ENCODE measurements around the gene ST7. TPM values are rescaled to one million over a fixed set of nuclear protein-coding genes. Genes with fewer than 3 reads are reported as not detected.

The ST7 gene
- total and polyA plus RNA-seq, 2 donors (not counting 3 experiments of a cell fraction or from before 2014, with no cell fraction given): 18.6 to 24.9 TPM

- Histone ChIP-seq H3K4me1 (ENCODE audit: control insufficient read depth, extremely low read depth, insufficient read depth, low read length) (peaks cover 11% of the 10 kb centered on the region), H3K4me3 (replicated peaks in 1 of 3; ENCODE audit: insufficient read depth in 1 of 3, low read depth in 1 of 3, low read length in 3 of 3) (no peak overlapping the region), H2AFZ (ENCODE audit: low read depth, low read length) (no peak overlapping the region), H3K4me2 (ENCODE audit: insufficient read depth, low read length) (no peak overlapping the region), H3K79me2 (ENCODE audit: control insufficient read depth, insufficient read depth, low read length) (peaks cover 6% of the 10 kb centered on the region), H3K27me3 (ENCODE audit: control insufficient read depth in 2 of 2, insufficient read depth in 2 of 2, low read length in 2 of 2) (no peaks in the 10 kb centered on the region), H3K36me3 (ENCODE audit: control insufficient read depth in 2 of 2, extremely low read depth in 1 of 2, insufficient read depth in 2 of 2, low read length in 2 of 2) (no peaks in the 10 kb centered on the region), H4K20me1 (replicated peaks; ENCODE audit: control insufficient read depth, extremely low read depth, insufficient read depth, low read length) (no peaks in the 10 kb centered on the region), H3K27ac (ENCODE audit: insufficient read depth, low read depth, low read length) (no peak overlapping the region), H3K9me3 (replicated peaks; ENCODE audit: control insufficient read depth, insufficient read depth, low read length) (no peaks in the 10 kb centered on the region), H3K9me1 (replicated peaks; ENCODE audit: control insufficient read depth, extremely low read depth, insufficient read depth, low read length) (no peaks in the 10 kb centered on the region), H3K9ac (replicated peaks; ENCODE audit: extremely low read depth, insufficient read depth, low read length) (no peak overlapping the region)
- ChIA-PET POLR2A (no interaction called here), CTCF (interaction anchor here (0.5 to 1.3 kb wide), 6 partner anchors 8 to 109 kb away, joined by 3 to 4 read pairs (median 3); no protein-coding TSS in a partner anchor)
- no peak for DNase-seq (ENCODE audit: low read depth, low spot score)
- BruUV-seq (replicated peaks): no TSS peak
- intact Hi-C loops (cut with micrococcal nuclease): no loop called here
- TF ChIP-seq, protein P1, sequence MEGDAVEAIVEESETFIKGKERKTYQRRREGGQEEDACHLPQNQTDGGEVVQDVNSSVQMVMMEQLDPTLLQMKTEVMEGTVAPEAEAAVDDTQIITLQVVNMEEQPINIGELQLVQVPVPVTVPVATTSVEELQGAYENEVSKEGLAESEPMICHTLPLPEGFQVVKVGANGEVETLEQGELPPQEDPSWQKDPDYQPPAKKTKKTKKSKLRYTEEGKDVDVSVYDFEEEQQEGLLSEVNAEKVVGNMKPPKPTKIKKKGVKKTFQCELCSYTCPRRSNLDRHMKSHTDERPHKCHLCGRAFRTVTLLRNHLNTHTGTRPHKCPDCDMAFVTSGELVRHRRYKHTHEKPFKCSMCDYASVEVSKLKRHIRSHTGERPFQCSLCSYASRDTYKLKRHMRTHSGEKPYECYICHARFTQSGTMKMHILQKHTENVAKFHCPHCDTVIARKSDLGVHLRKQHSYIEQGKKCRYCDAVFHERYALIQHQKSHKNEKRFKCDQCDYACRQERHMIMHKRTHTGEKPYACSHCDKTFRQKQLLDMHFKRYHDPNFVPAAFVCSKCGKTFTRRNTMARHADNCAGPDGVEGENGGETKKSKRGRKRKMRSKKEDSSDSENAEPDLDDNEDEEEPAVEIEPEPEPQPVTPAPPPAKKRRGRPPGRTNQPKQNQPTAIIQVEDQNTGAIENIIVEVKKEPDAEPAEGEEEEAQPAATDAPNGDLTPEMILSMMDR (IDR thresholded peaks at IDR 0.05; ENCODE audit: extremely low read depth in 1 of 2, insufficient read depth in 1 of 2, low read depth in 1 of 2, low read length in 2 of 2): no peak
- TF ChIP-seq JUN (IDR thresholded peaks at IDR 0.05; ENCODE audit: borderline replicate concordance, insufficient read depth, insufficient read length, low read depth) (no peak), POLR2AphosphoS5 (IDR thresholded peaks at IDR 0.05; ENCODE audit: insufficient read depth, low read depth, low read length) (no peak), FOS (IDR thresholded peaks at IDR 0.05; ENCODE audit: borderline replicate concordance, insufficient read depth, low read length) (no peak), EZH2 (IDR thresholded peaks at IDR 0.05; ENCODE audit: borderline replicate concordance, low read depth, low read length, severe bottlenecking) (no peak), MYC (IDR thresholded peaks at IDR 0.05; ENCODE audit: low read depth, low read length) (no peak), GATA2 (IDR thresholded peaks at IDR 0.05; ENCODE audit: insufficient read depth, insufficient read length, low read depth, low read length) (no peak), POLR2A (IDR thresholded peaks at IDR 0.05; ENCODE audit: low read depth, low read length) (no peak)
- TF ChIP-seq, protein P2, sequence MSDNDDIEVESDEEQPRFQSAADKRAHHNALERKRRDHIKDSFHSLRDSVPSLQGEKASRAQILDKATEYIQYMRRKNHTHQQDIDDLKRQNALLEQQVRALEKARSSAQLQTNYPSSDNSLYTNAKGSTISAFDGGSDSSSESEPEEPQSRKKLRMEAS (IDR thresholded peaks at IDR 0.05; ENCODE audit: insufficient read depth, insufficient read length): no peak
- dilution Hi-C loops (cut with MboI; ENCODE audit: extremely low pct_ligation_motif_present, low sequenced_read_pairs): no loop called here
- no peak for FAIRE-seq
Measured at GRCh38 chr7:117076426-117076943, 123.2 kb downstream of the ST7 start.

All from endothelial cell of umbilical vein (primary cell).